ENCODE data around the gene FMNL1.
A peak's percentile ranks its signal among the peaks of the same experiment; 100 is the strongest.

The FMNL1 gene

GRCh38 chr17:45266372-45266926 lies 44.8 kb downstream of the FMNL1 start:
- H3K27ac ChIP-seq: no peak overlapping the region
- TF ChIP-seq CTCF (IDR thresholded peaks at IDR 0.05) (no peak), ZFX (IDR thresholded peaks at IDR 0.05; ENCODE audit: borderline replicate concordance) (no peak)

GRCh38 chr17:45267436-45268055 lies 45.9 kb downstream of the FMNL1 start:
- no peak overlapping the region for H3K27ac ChIP-seq
- no peak for TF ChIP-seq CTCF (IDR thresholded peaks at IDR 0.05)
- no peak for TF ChIP-seq ZFX (IDR thresholded peaks at IDR 0.05; ENCODE audit: borderline replicate concordance)

- TF ChIP-seq ZFX (IDR thresholded peaks at IDR 0.05; ENCODE audit: borderline replicate concordance) (no peak), CTCF (IDR thresholded peaks at IDR 0.05) (no peak)
Measured at GRCh38 chr17:45269912-45270311, 48.2 kb downstream of the FMNL1 start.

GRCh38 chr17:45270828-45271418 lies 49.2 kb downstream of the FMNL1 start:
- TF ChIP-seq CTCF (IDR thresholded peaks at IDR 0.05): peak; percentile 93
- no peak for TF ChIP-seq ZFX (IDR thresholded peaks at IDR 0.05; ENCODE audit: borderline replicate concordance)
- no peak overlapping the region for H3K27ac ChIP-seq

More at GRCh38 chr17:45269912-45270311, 48.2 kb downstream of the FMNL1 start:
- no peak overlapping the region for H3K27ac ChIP-seq

GRCh38 chr17:45271603-45272002 lies 49.9 kb downstream of the FMNL1 start:
- H3K27ac ChIP-seq: no peak overlapping the region
- TF ChIP-seq CTCF (IDR thresholded peaks at IDR 0.05) (no peak), ZFX (IDR thresholded peaks at IDR 0.05; ENCODE audit: borderline replicate concordance) (no peak)

GRCh38 chr17:45273551-45273957 lies 51.9 kb downstream of the FMNL1 start:
- TF ChIP-seq ZFX (IDR thresholded peaks at IDR 0.05; ENCODE audit: borderline replicate concordance): no peak
- no peak for TF ChIP-seq CTCF (IDR thresholded peaks at IDR 0.05)
- no peak overlapping the region for H3K27ac ChIP-seq

GRCh38 chr17:45274033-45274432 lies 52.3 kb downstream of the FMNL1 start:
- H3K27ac ChIP-seq: no peak overlapping the region
- TF ChIP-seq CTCF (IDR thresholded peaks at IDR 0.05) (no peak), ZFX (IDR thresholded peaks at IDR 0.05; ENCODE audit: borderline replicate concordance) (no peak)
